GM18511 (cell line): ENCODE results near the gene DGKG.

Experiments used
- ATAC-seq: cut with Tn5 transposase; IDR thresholded peaks from one replicate; pipeline ENCODE4 v1.9.1; 2021; ENCODE audit warnings: mild to moderate bottlenecking, moderate library complexity; ENCODE audit not compliant: unreplicated experiment

The DGKG gene

DNA sequence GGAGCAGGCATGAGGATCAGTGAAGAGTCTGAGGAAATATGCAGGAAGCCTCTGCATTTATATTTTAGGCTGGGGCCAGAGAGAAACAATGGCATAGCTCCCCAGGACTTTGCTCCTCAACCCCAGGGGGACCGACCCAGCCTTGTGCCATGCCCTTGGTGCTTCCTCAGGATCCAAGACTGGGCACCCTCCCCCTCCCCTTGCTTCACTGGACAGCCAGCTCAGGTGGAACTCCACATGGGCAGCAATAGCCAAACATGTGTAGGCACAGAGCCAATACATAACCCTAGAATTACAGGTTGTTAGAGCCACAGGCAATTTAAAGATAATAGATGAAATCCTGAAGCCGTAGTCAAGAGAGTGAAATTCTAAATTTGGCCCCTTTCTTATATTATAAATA lies 180.1 kb downstream of the DGKG start:
- no peak for ATAC-seq

GRCh38 chr3:186180891-186181481 lies 181.0 kb downstream of the DGKG start:
- ATAC-seq, result no peak

DNA sequence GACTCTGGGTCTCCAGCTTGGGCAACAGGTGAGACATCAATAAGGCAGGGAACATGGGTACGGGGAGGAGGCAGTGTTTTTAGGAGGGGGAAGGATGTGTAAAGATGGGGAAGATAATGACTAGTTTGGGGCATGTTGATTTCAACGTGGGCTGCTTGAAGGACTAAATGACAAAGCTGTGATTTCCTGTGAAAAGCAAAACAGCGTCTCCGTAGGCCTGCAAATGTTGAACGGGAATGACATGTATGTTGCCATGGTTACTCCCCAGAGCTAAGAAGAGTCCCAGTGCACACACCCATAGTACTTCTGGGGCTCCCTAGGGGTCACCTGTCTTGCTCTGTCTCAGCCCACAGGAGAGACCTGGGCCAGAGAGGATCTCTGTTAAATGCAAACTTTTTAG lies 181.9 kb downstream of the DGKG start:
- ATAC-seq, result no peak

- ATAC-seq, result no peak
Observed at GRCh38 chr3:186178412-186178811, 183.6 kb downstream of the DGKG start.

GRCh38 chr3:186176373-186176990 lies 185.6 kb downstream of the DGKG start:
- no peak for ATAC-seq

- no peak for ATAC-seq
Observed at GRCh38 chr3:186173224-186173815, 188.7 kb downstream of the DGKG start.

DNA sequence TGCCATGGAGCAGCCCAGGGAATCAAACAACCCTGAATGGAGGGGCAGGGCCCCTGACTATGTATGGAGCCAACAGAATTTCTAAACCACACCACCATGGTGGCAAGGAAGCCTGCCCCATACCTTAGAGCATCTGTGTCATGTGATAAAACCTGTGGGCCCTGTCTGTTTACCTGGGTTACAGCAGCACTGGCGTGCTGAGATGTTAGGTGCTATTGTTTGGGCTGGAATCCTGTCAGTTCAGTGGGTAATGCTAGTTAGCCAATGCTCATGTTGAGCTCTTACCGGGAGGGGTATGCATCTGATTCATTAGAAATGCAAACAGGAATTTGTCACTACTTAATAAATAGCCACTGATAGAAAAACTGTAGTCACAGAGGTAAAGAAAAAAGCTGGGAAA lies 189.7 kb downstream of the DGKG start:
- no peak for ATAC-seq

DNA sequence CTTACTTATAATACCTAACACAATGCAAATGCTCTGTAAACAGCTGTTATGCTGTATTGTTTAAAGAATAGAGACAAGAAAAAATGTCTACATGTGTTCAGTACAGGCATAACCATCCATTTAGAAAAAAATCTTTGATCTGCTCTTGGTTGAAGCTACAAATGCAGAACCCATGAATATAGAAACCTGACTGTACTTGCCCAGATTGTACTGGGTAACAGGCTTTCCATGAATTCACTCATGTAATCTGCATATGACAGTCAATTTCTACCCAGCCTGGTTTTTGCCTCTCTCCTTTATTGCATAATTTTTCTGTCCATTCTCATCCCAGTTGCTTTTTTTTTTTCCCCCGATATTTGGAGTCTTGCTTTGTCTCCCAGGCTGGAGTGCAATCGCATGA lies 190.5 kb downstream of the DGKG start:
- no peak for ATAC-seq

DNA sequence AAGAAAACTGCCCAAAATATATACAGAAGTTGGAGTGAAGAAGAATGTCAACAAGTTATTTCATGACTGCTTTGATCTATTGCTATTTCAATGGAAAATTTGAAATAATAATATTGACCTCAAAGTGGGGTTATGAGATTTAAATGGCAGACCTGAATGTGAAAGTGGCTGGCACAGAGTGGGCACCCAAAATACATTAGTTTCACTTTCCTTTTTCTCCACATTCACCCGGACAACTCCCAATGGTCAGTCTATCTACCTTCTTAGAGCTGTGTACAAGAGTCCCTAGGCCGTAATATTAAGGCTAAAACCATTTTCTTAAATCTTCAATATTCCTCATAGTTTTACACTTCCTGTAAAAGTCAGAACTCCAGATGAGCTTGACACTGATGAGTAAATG lies 191.5 kb downstream of the DGKG start:
- no peak for ATAC-seq

GRCh38 chr3:186169379-186169778 lies 192.7 kb downstream of the DGKG start:
- ATAC-seq, result no peak

GRCh38 chr3:186168976-186169375 lies 193.1 kb downstream of the DGKG start:
- ATAC-seq, result no peak

DNA sequence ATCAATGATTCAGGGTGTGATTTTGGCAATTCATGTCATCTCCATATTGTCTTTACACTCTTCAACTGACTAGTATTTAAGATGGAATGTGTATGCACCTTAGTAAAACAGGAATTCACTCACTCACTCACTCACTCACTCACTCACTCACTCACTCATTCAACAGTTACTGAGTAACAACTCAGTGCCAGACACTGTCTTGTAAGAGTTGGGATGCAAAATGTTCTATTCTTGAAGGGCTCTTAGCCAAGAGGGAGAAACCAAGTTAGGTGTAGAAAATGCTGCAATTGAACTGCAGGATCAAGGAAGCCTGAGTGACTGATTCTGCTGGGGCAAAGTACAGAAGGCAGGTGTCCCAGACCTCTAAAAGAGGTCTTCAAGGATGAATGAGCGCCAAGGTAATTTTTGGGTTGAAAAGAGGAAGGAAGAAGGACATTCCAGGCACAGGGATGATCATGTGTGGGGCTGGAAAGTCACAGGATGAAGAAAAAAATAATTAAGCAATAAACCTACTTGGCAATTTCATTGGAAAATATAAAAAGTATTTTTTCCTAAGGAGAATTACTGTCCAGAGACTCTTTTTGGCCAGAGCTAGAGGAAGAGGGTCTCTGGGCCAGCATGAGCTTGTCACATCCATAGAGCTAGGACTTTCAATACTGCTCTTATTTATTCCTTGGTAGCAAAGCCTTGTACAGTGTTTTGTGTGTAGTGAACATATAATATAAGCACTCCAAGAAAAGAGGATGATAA lies 194.2 kb downstream of the DGKG start:
- ATAC-seq, result no peak

- no peak for ATAC-seq
Observed at GRCh38 chr3:186166491-186167288, 195.3 kb downstream of the DGKG start.

DNA sequence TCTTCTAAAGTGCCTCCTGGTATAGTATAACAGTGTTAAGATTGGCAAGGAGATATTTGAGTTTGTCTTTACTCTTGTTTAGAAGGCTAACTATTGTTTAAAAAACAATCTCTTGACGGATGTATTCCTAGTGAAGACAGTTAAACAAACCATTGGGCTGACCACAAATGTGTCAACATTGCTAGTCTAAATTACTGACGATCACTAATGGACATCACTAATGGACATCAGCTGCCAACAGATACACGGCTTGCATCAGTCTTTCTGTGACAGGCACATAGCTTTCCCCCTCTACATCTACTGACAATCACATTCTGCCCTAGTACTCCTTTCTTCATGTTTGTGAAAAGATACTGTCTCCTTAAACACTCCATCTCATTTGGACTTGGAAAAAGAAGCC lies 196.0 kb downstream of the DGKG start:
- no peak for ATAC-seq

DNA sequence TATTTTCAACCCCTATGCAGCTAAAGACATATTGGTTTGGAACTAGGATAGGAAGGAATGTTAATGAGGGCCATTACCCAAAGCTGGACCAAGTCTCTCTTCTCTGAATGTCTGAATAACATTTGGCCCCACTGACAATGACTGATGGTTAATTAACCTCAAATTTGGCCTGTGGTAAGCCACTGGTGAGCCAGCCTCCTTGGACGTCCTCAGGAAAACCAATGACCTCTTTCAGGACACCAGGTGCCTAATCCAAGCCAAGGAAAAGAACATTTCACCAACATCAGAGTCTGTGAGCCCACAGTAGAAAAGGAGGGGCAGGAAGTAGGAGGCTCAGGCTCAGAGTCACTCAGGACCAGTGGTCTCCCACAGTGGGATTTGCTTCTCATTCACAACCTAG lies 196.7 kb downstream of the DGKG start:
- ATAC-seq, result no peak

- no peak for ATAC-seq
Observed at GRCh38 chr3:186164696-186165095, 197.3 kb downstream of the DGKG start.

DNA sequence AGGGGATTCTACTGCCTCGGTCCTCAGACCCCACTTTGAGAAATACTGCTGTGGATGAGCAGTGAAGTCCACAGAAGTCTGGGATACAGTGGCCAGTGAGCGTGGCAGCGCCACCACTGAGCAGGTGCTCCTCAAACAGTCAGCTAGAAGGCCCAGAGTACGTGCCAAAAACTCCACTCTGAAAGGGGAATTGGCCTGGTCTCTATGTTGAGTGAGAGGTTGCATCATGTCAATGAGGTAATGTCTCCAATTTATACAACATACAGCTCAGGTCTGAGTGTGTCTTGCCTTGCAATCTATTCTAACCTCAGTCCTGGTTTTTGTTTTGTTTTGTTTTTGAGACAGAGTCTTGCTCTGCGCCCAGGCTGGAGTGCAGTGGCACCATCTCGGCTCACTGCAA lies 199.8 kb downstream of the DGKG start:
- ATAC-seq, result no peak

DNA sequence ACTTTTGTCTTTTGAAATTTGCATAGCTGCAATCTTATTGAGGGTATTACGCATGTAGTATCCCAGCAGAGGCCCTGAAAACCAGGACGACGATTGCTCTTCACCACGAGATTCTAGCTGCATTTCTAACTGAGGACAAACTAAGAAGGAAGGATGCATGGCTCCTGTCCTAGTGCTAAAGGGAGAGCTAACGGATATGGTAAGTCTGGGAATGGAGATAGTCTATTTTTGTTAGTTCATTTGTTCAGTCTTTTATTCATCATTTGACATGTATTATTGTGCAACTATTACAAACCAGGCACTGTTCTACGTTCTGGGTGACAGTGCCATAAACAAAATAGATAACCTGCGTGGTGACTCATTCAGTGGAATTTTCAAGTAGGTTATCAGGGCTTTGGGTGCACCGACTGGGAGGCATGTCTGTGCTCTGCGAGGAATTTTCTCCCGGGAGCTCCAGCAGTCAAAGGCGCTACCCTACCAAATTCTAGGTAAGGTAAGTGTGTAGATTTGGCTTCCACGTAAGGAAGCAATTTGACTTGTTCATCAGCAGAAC lies 201.3 kb downstream of the DGKG start:
- ATAC-seq, result no peak

GRCh38 chr3:186154641-186155040 lies 207.4 kb downstream of the DGKG start:
- no peak for ATAC-seq

GRCh38 chr3:186152889-186153292 lies 209.1 kb downstream of the DGKG start:
- peak; percentile 95 for ATAC-seq

- ATAC-seq, result peak; percentile 16
Observed at GRCh38 chr3:186152361-186152798, 209.7 kb downstream of the DGKG start.
